Right ventricle myocardium superior (tissue), 1 donor: Measurements from ENCODE around the gene LTO1. TPM values are rescaled to one million over a fixed set of nuclear protein-coding genes. Genes with fewer than 3 reads are reported as not detected.
A peak's percentile ranks its signal among the peaks of the same experiment; 100 is the strongest.

Experiments used
- ATAC-seq: fragments of 200-7000 bp; cut with Tn5 transposase; one replicate; pipeline ENCODE4 v1.9.1; 2020; ENCODE audit warnings: mild to moderate bottlenecking; ENCODE audit not compliant: poor library complexity
- DNase-seq: peaks from one replicate; pipeline ENCODE4 v3.0.0-alpha.2; 2020
- intact Hi-C: fragments of 100-400 bp; cut with DNase I; formaldehyde crosslinking; loops from one replicate; pipeline ENCODE4 v1.11.2; 2022
- long read RNA-seq: library from polyadenylated mRNA; unstranded; transcript quantifications from one replicate; pipeline ENCODE4 v2.0.0, GENCODE V29; 2021
- total RNA-seq: library from RNA; stranded (reverse); fragmentation: NEBNext Ultra II Directional; extraction: Animal tissue kit (Norgen Biotek cat#: 25700); gene quantifications from one replicate; pipeline ENCODE4 v1.2.1, GENCODE V29; 2021
- donor health status: DM: no; HTN: yes; CAD: no; lungs with severe emphysema.

LTO1 gene
- 7.3 TPM for total RNA-seq
- long read RNA-seq, transcript LTO1-201 (5 exons, 2,478 nt) = major isoform, 11 of 19 reads
- long read RNA-seq, partial matches to known transcripts = 0 of 19 reads
- long read RNA-seq, other reads (novel, unspliced or antisense) = 8 of 19 reads

GRCh38 chr11:69674886-69675714 lies at the start of gene LTO1:
Gene LTO1 (minus strand): TSS chr11:69675353. CDS start chr11:69675239, 114 bp downstream.
- peak; percentile 100 for ATAC-seq
- DNase-seq = peak; percentile 99
- intact Hi-C loops = no loop called here

GRCh38 chr11:69721745-69722144 lies 46.6 kb upstream of the LTO1 start:
- intact Hi-C loops = no loop called here
- no peak for ATAC-seq

GRCh38 chr11:69721106-69721505 lies 46.0 kb upstream of the LTO1 start:
- DNase-seq = no peak
- no peak for ATAC-seq
- intact Hi-C loops = no loop called here

More at GRCh38 chr11:69721745-69722144, 46.6 kb upstream of the LTO1 start:
- DNase-seq = no peak

GRCh38 chr11:69718912-69719311 lies 43.8 kb upstream of the LTO1 start:
- ATAC-seq (no peak), DNase-seq (no peak)
- intact Hi-C loops = no loop called here

- intact Hi-C loops = no loop called here
- peak; percentile 51 for DNase-seq
- peak; percentile 53 for ATAC-seq
These were observed 43.0 kb upstream of the LTO1 start for GRCh38 chr11:69718147-69718546.

GRCh38 chr11:69716891-69717747 lies 42.0 kb upstream of the LTO1 start:
- intact Hi-C loops = no loop called here
- no peak for ATAC-seq
- DNase-seq = no peak

- DNase-seq (no peak), ATAC-seq (no peak)
- intact Hi-C loops = no loop called here
These were observed 40.9 kb upstream of the LTO1 start for GRCh38 chr11:69716099-69716498.

GRCh38 chr11:69715446-69715845 lies 40.3 kb upstream of the LTO1 start:
- intact Hi-C loops = no loop called here
- DNase-seq = no peak
- no peak for ATAC-seq

GRCh38 chr11:69711822-69712801 lies 37.0 kb upstream of the LTO1 start:
- no peak for DNase-seq
- no peak for ATAC-seq
- intact Hi-C loops = no loop called here

- DNase-seq = no peak
- intact Hi-C loops = no loop called here
- no peak for ATAC-seq
These were observed 33.7 kb upstream of the LTO1 start for GRCh38 chr11:69708736-69709401.

GRCh38 chr11:69707176-69707575 lies 32.0 kb upstream of the LTO1 start:
- DNase-seq (no peak), ATAC-seq (no peak)
- intact Hi-C loops = no loop called here

GRCh38 chr11:69705901-69706787 lies 31.0 kb upstream of the LTO1 start:
- ATAC-seq = no peak
- intact Hi-C loops = no loop called here
- DNase-seq = no peak

- intact Hi-C loops = no loop called here
- no peak for ATAC-seq
- no peak for DNase-seq
These were observed 30.2 kb upstream of the LTO1 start for GRCh38 chr11:69705351-69705811.

- intact Hi-C loops = loop anchor here (5.0 kb wide), 1 partner anchor 178 kb away; no protein-coding TSS in a partner anchor
- DNase-seq (no peak), ATAC-seq (peak; percentile 54)
These were observed 29.5 kb upstream of the LTO1 start for GRCh38 chr11:69704508-69705253.

- ATAC-seq = no peak
- no peak for DNase-seq
- intact Hi-C loops = loop anchor here (5.0 kb wide), 1 partner anchor 178 kb away; no protein-coding TSS in a partner anchor
These were observed 28.8 kb upstream of the LTO1 start, which contains the start of gene FGF19 for GRCh38 chr11:69703768-69704507. Gene FGF19 (minus strand): TSS chr11:69704022. CDS start chr11:69703876, 146 bp downstream.
